Measurements from ENCODE around the gene PPAN. TPM values are rescaled to one million over a fixed set of nuclear protein-coding genes. Genes with fewer than 3 reads are reported as not detected.

PPAN gene
- polyA plus RNA-seq, 5 donors, result 22.1 to 34.9 (median 24.0) TPM

- DNase-seq, result no peak
These were observed 6.9 kb downstream of the PPAN start for GRCh38 chr19:10112895-10113591.

GRCh38 chr19:10113592-10113963, 7.4 kb downstream of the PPAN start:
- DNase-seq, result no peak

GRCh38 chr19:10113964-10114650, 7.9 kb downstream of the PPAN start:
- DNase-seq, result no peak

GRCh38 chr19:10114651-10115391, 8.7 kb downstream of the PPAN start:
- DNase-seq, result no peak

- DNase-seq, result no peak
These were observed 9.4 kb downstream of the PPAN start for GRCh38 chr19:10115392-10116084.

- DNase-seq, result no peak
These were observed 10.1 kb downstream of the PPAN start for GRCh38 chr19:10116085-10116865.

- DNase-seq, result no peak
These were observed 10.9 kb downstream of the PPAN start for GRCh38 chr19:10116866-10117616.

- DNase-seq, result no peak
These were observed 12.8 kb downstream of the PPAN start for GRCh38 chr19:10118960-10119359.

- DNase-seq, result no peak
These were observed 14.5 kb downstream of the PPAN start for GRCh38 chr19:10120538-10121189.

- no peak for DNase-seq
These were observed 15.9 kb downstream of the PPAN start for GRCh38 chr19:10122045-10122444.

GRCh38 chr19:10124429-10124828, 18.3 kb downstream of the PPAN start:
- DNase-seq, result no peak

- no peak for DNase-seq
These were observed 20.1 kb downstream of the PPAN start for GRCh38 chr19:10126213-10126639.

GRCh38 chr19:10132905-10133304, 26.7 kb downstream of the PPAN start:
- no peak for DNase-seq

GRCh38 chr19:10133596-10133995, 27.4 kb downstream of the PPAN start:
- no peak for DNase-seq

GRCh38 chr19:10134040-10134439, 27.9 kb downstream of the PPAN start:
- no peak for DNase-seq

GRCh38 chr19:10135551-10136334, 29.6 kb downstream of the PPAN start:
- DNase-seq, result no peak

- no peak for DNase-seq
These were observed 30.8 kb downstream of the PPAN start for GRCh38 chr19:10136936-10137335.

- DNase-seq, result no peak
These were observed 31.9 kb downstream of the PPAN start for GRCh38 chr19:10137751-10138682.

Data from right lung (tissue), 5 donors.